NCI-H1930 (cell line): ENCODE results near the gene SOX2.

Source experiments
- DNase-seq, 2 experiments: peaks; one replicate each; lab custom pipeline; 2025; lab: John Stamatoyannopoulos, UW

Gene SOX2

GRCh38 chr3:181711325-181712135 is at the start of gene SOX2:
Gene SOX2, plus strand, starts transcription at chr3:181711925. Its CDS starts 436 bp downstream, at chr3:181712361.
- no peak for DNase-seq

GRCh38 chr3:181683563-181683962 is 28.2 kb upstream of the SOX2 start:
- no peak for DNase-seq

- no peak for DNase-seq
These were observed 24.5 kb upstream of the SOX2 start for GRCh38 chr3:181687190-181687589.

GRCh38 chr3:181687731-181688130 is 24.0 kb upstream of the SOX2 start:
- DNase-seq = no peak

GRCh38 chr3:181689546-181689945 is 22.2 kb upstream of the SOX2 start:
- DNase-seq = no peak

GRCh38 chr3:181690769-181691168 is 21.0 kb upstream of the SOX2 start:
- DNase-seq = peak in 1 of 2 experiments; percentile 34

GRCh38 chr3:181691901-181692300 is 19.8 kb upstream of the SOX2 start:
- no peak for DNase-seq

GRCh38 chr3:181692311-181693145 is 19.2 kb upstream of the SOX2 start:
- DNase-seq = no peak

- DNase-seq = no peak
These were observed 18.4 kb upstream of the SOX2 start for GRCh38 chr3:181693280-181693679.

GRCh38 chr3:181694805-181695660 is 16.7 kb upstream of the SOX2 start:
- no peak for DNase-seq

GRCh38 chr3:181695661-181696491 is 15.8 kb upstream of the SOX2 start:
- no peak for DNase-seq

GRCh38 chr3:181696626-181697230 is 15.0 kb upstream of the SOX2 start:
- DNase-seq = no peak

GRCh38 chr3:181698263-181698954 is 13.3 kb upstream of the SOX2 start:
- no peak for DNase-seq

GRCh38 chr3:181699171-181699903 is 12.4 kb upstream of the SOX2 start:
- DNase-seq = no peak

GRCh38 chr3:181700168-181701087 is 11.3 kb upstream of the SOX2 start:
- DNase-seq = peak; percentile 53 to 66

GRCh38 chr3:181701096-181701495 is 10.6 kb upstream of the SOX2 start:
- peak in 1 of 2 experiments; percentile 9 for DNase-seq

GRCh38 chr3:181703601-181704420 is 7.9 kb upstream of the SOX2 start:
- DNase-seq = no peak
